H1 (cell line): ENCODE data around the gene NEURL4. TPM values are rescaled to one million over a fixed set of nuclear protein-coding genes. Genes with fewer than 3 reads are reported as not detected.

Source experiments
- CTCF ChIA-PET: fragments of 300-600 bp; sonication (Branson Sonifier 250); formaldehyde crosslinking; loops from one replicate; lab custom pipeline; 2021; ENCODE audit not compliant: partially characterized antibody; lab: Charles Lee
- POLR2A ChIA-PET: fragments of 300-600 bp; sonication (Branson Sonifier 250); formaldehyde crosslinking; loops from one replicate; lab custom pipeline; 2021; ENCODE audit warnings: inconsistent platforms; ENCODE audit not compliant: partially characterized antibody; lab: Charles Lee
- DNase-seq, 2 experiments: peaks; one replicate each; pipeline versions ENCODE4 v3.0.0 to v3.0.0-alpha.2; 2010 to 2022; ENCODE audit warnings: low spot score in 2 of 2, low read depth in 1 of 2, mixed read lengths in 1 of 2
- FAIRE-seq: peaks from 2 replicates; lab custom pipeline; 2011; peaks lifted over from hg19 to GRCh38; lab: Jason Lieb, UNC
- H2AFZ ChIP-seq: 2 replicates; pipeline ENCODE4 v1.8.1; 2012; ENCODE audit warnings: low read length, inconsistent platforms
- H2AK5ac ChIP-seq: 2 replicates; pipeline ENCODE4 v1.6.1; 2013; ENCODE audit warnings: low read depth, low read length
- H2BK120ac ChIP-seq: replicated peaks from 2 replicates; pipeline ENCODE3; 2013; ENCODE audit warnings: low read depth, low read length, inconsistent platforms
- H2BK12ac ChIP-seq: 2 replicates; pipeline ENCODE4 v1.6.1; 2013; ENCODE audit warnings: low read depth, low read length
- H2BK15ac ChIP-seq: 2 replicates; pipeline ENCODE4 v1.6.1; 2013; ENCODE audit warnings: low read length
- H2BK20ac ChIP-seq: 2 replicates; pipeline ENCODE4 v1.6.1; 2013; ENCODE audit warnings: low read length
- H2BK5ac ChIP-seq: 2 replicates; pipeline ENCODE4 v1.6.1; 2013; ENCODE audit warnings: low read depth, low read length
- H3K14ac ChIP-seq: 2 replicates; pipeline ENCODE4 v1.6.1; 2013; ENCODE audit warnings: inconsistent platforms; ENCODE audit not compliant: insufficient read length
- H3K18ac ChIP-seq: 2 replicates; pipeline ENCODE4 v1.6.1; 2013; ENCODE audit warnings: low read length; ENCODE audit errors: extremely low read depth
- H3K23ac ChIP-seq: 2 replicates; pipeline ENCODE4 v1.6.1; 2013; ENCODE audit warnings: inconsistent platforms; ENCODE audit not compliant: insufficient read length
- H3K23me2 ChIP-seq: 2 replicates; pipeline ENCODE4 v1.6.1; 2013; ENCODE audit warnings: low read depth, low read length
- H3K27ac ChIP-seq: 2 replicates; pipeline ENCODE4 v1.6.1; 2011; ENCODE audit warnings: low read depth, low read length, inconsistent platforms
- H3K27me3 ChIP-seq, 4 experiments: replicated peaks in 1 of 4; 1 replicate in 1 of 4; 2 replicates in 3 of 4; pipeline versions ENCODE4 v1.6.1 to v1.8.1; 2011 to 2013; ENCODE audit warnings: low read length in 3 of 4, mild to moderate bottlenecking in 3 of 4, inconsistent platforms in 2 of 4, mixed read lengths in 2 of 4, moderate library complexity in 1 of 4; ENCODE audit not compliant: control insufficient read depth in 3 of 4, insufficient read depth in 3 of 4; ENCODE audit errors: extremely low read depth in 1 of 4
- H3K36me3 ChIP-seq, 4 experiments: 2 replicates each; pipeline versions ENCODE4 v1.6.1 to v1.8.1; 2011 to 2013; ENCODE audit warnings: mild to moderate bottlenecking in 4 of 4, low read length in 3 of 4, moderate library complexity in 2 of 4, control low read depth in 1 of 4, inconsistent platforms in 1 of 4; ENCODE audit not compliant: insufficient read depth in 4 of 4, control insufficient read depth in 2 of 4
- H3K4ac ChIP-seq: replicated peaks from 2 replicates; pipeline ENCODE3; 2013; ENCODE audit warnings: low read length, low read depth, mixed read lengths, inconsistent platforms; ENCODE audit not compliant: insufficient read length
- H3K4me1 ChIP-seq, 4 experiments: replicated peaks in 1 of 4; 1 replicate in 1 of 4; 2 replicates in 3 of 4; pipeline versions ENCODE4 v1.6.1 to v1.8.1; 2011 to 2013; ENCODE audit warnings: low read length in 3 of 4, inconsistent platforms in 2 of 4, mixed read lengths in 1 of 4; ENCODE audit not compliant: insufficient read depth in 4 of 4, control insufficient read depth in 3 of 4
- H3K4me2 ChIP-seq, 2 experiments: 2 replicates each; pipeline versions ENCODE4 v1.6.1 to v1.8.1; 2011 to 2013; ENCODE audit warnings: low read depth in 2 of 2, low read length in 2 of 2, control low read depth in 1 of 2, inconsistent platforms in 1 of 2, mild to moderate bottlenecking in 1 of 2; ENCODE audit not compliant: insufficient read depth in 1 of 2
- H3K4me3 ChIP-seq, 4 experiments: fragments of 200-600, 300-600 bp in 1 of 4; sonication (generic), shearing (Covaris generic), sonication (Bioruptor Twin) in 1 of 4; 2 replicates each; pipeline versions ENCODE4 v1.5.1 to v1.8.1; 2011 to 2016; ENCODE audit warnings: low read length in 4 of 4, low read depth in 3 of 4, control low read depth in 2 of 4, inconsistent platforms in 2 of 4, mild to moderate bottlenecking in 2 of 4, mixed read lengths in 1 of 4, moderate library complexity in 1 of 4; ENCODE audit not compliant: insufficient read depth in 2 of 4; ENCODE audit errors: extremely low read depth in 1 of 4
- H3K56ac ChIP-seq: replicated peaks from 2 replicates; pipeline ENCODE3; 2013; ENCODE audit warnings: low read depth, mild to moderate bottlenecking, mixed read lengths, low read length, inconsistent platforms; ENCODE audit not compliant: insufficient read length
- H3K79me1 ChIP-seq: 2 replicates; pipeline ENCODE4 v1.6.1; 2013; ENCODE audit warnings: low read depth, low read length, control low read depth
- H3K79me2 ChIP-seq, 2 experiments: 2 replicates each; pipeline versions ENCODE4 v1.6.1 to v1.8.1; 2012 to 2013; ENCODE audit warnings: low read length in 2 of 2, mild to moderate bottlenecking in 2 of 2, inconsistent platforms in 1 of 2; ENCODE audit not compliant: insufficient read depth in 2 of 2, control insufficient read depth in 1 of 2
- H3K9ac ChIP-seq, 4 experiments: replicated peaks in 1 of 4; 1 replicate in 1 of 4; 2 replicates in 3 of 4; pipeline versions ENCODE4 v1.6.1 to v1.8.1; 2011 to 2013; ENCODE audit warnings: low read depth in 3 of 4, low read length in 3 of 4, control low read depth in 2 of 4, mild to moderate bottlenecking in 2 of 4, moderate library complexity in 2 of 4, inconsistent platforms in 1 of 4; ENCODE audit errors: extremely low read depth in 1 of 4
- H3K9me3 ChIP-seq, 2 experiments: 2 replicates each; pipeline versions ENCODE4 v1.6.1 to v1.8.1; 2012 to 2013; ENCODE audit warnings: mild to moderate bottlenecking in 2 of 2, moderate library complexity in 2 of 2, control low read depth in 1 of 2, inconsistent platforms in 1 of 2, low read depth in 1 of 2, low read length in 1 of 2, mixed read lengths in 1 of 2; ENCODE audit not compliant: insufficient read depth in 2 of 2
- H4K20me1 ChIP-seq, 2 experiments: replicated peaks in 1 of 2; 2 replicates each; pipeline versions ENCODE3 to v1.8.1; 2011 to 2013; ENCODE audit warnings: inconsistent platforms in 2 of 2, low read length in 2 of 2, mild to moderate bottlenecking in 1 of 2; ENCODE audit not compliant: insufficient read depth in 2 of 2, control insufficient read depth in 1 of 2
- H4K5ac ChIP-seq: 2 replicates; pipeline ENCODE4 v1.6.1; 2013; ENCODE audit warnings: low read length, low read depth, mixed read lengths, inconsistent platforms; ENCODE audit not compliant: insufficient read length
- H4K8ac ChIP-seq: 2 replicates; pipeline ENCODE4 v1.8.0; 2013; ENCODE audit warnings: mild to moderate bottlenecking, moderate library complexity, low read length, inconsistent platforms; ENCODE audit not compliant: insufficient read depth; ENCODE audit errors: extremely low read depth
- H4K91ac ChIP-seq: replicated peaks from 2 replicates; pipeline ENCODE3; 2013; ENCODE audit warnings: low read length, mixed read lengths, inconsistent platforms; ENCODE audit not compliant: insufficient read length
- CREB1 ChIP-seq: IDR thresholded peaks from 2 replicates; pipeline ENCODE4 v1.6.1; 2012; ENCODE audit warnings: inconsistent platforms
- RFX5 ChIP-seq: IDR thresholded peaks from 2 replicates; pipeline ENCODE4 v1.6.1; 2011; ENCODE audit warnings: low read depth, low read length, improper control_type of control experiment, borderline replicate concordance
- TAF7 ChIP-seq: optimal IDR thresholded peaks from 2 replicates; pipeline ENCODE3; 2011; ENCODE audit warnings: low read depth, mild to moderate bottlenecking, inconsistent platforms, low read length, moderate library complexity, borderline replicate concordance
- TBP ChIP-seq: IDR thresholded peaks from 2 replicates; pipeline ENCODE4 v1.6.1; 2011; ENCODE audit warnings: low read depth, low read length, improper control_type of control experiment
- TCF12 ChIP-seq: IDR thresholded peaks from 2 replicates; pipeline ENCODE4 v1.6.1; 2011; ENCODE audit warnings: low read depth, mild to moderate bottlenecking, low read length
- WGBS, 2 experiments: shearing (Covaris generic) in 1 of 2; methylation state at CpG; one replicate each; pipeline versions ENCODE4 v1.1.6 to v1.1.7; 2013 to 2015; ENCODE audit warnings: low lambda C conversion rate in 2 of 2, mixed read lengths in 2 of 2, inconsistent platforms in 1 of 2, low coverage in 1 of 2, missing lambda C conversion rate in 1 of 2; ENCODE audit not compliant: insufficient replicate concordance in 2 of 2, insufficient coverage in 1 of 2, insufficient read length in 1 of 2; ENCODE audit errors: extremely low coverage in 1 of 2, missing lambda C conversion rate in 1 of 2; 5-methylcytosine and 5-hydroxymethylcytosine counted together
- polyA plus RNA-seq, 7 experiments: library from polyadenylated mRNA; depleted of rRNA in 3 of 7; stranded (reverse) in 5 of 7; unstranded in 2 of 7; fragments of >200 nt in 5 of 7; fragments of 200-250 nt in 2 of 7; gene quantifications; 1 replicate in 5 of 7; 2 replicates in 1 of 7; 4 replicates in 1 of 7; pipeline versions ENCODE4 v1.2.1 to v1.2.3, GENCODE V29; 2011 to 2013; ENCODE audit warnings: missing spikeins in 2 of 7, mixed read lengths in 2 of 7
- total RNA-seq: library from RNA; stranded (reverse); fragmentation: NEBNext Ultra II Directional; extraction: Animal tissue kit (Norgen Biotek cat#: 25700); gene quantifications from 2 replicates; pipeline ENCODE4 v1.2.1, GENCODE V29; 2021

The NEURL4 gene
- total and polyA plus RNA-seq, 2 of the 8 experiments (the other 6 are each of a cell fraction or from before 2014, with no cell fraction given) = 29.6 to 46.8 TPM

- H3K27me3 ChIP-seq = no peaks in the 10 kb centered on the region
- H2BK120ac ChIP-seq = no peak overlapping the region
- H4K91ac ChIP-seq = no peak overlapping the region
- H3K79me1 ChIP-seq = 0 out of 2 replicates have a peak, but pooled peaks cover under 1% of the 10 kb centered on the region
- no peaks in the 10 kb centered on the region for H3K9me3 ChIP-seq
- no peak overlapping the region for H4K5ac ChIP-seq
- peaks cover 0 to 20% of the 10 kb centered on the region in 2 experiments for H4K20me1 ChIP-seq
- H3K9ac ChIP-seq = no peak overlapping the region
- no peak overlapping the region for H3K18ac ChIP-seq
- H2BK12ac ChIP-seq = no peak overlapping the region
- FAIRE-seq = no peak
- ChIA-PET CTCF (interaction anchor here (0.7 to 2.0 kb wide), 5 partner anchors 23 to 272 kb away, joined by 3 to 17 read pairs (median 3); no protein-coding TSS in a partner anchor), POLR2A (interaction anchor here (0.6 to 11.3 kb wide), 12 partner anchors 8 to 275 kb away, joined by 3 to 223 read pairs (median 4); partner anchors contain the start of genes ACAP1, CLDN7 and NEURL4)
- no peak overlapping the region for H3K56ac ChIP-seq
- no peak overlapping the region for H3K4me3 ChIP-seq
- no peak overlapping the region for H2BK15ac ChIP-seq
- DNase-seq = no peak
- H3K4ac ChIP-seq = no peak overlapping the region
- no peak overlapping the region for H2AK5ac ChIP-seq
- peak overlapping the region; percentile 16; the same call in 1 of the 2 replicates for H2BK5ac ChIP-seq
- WGBS, 2 experiments = 94% methylated on average over 12 of the region's 13 CpGs; no CpG with 5 or more reads in 1 of the 2 experiments
- H2AFZ ChIP-seq = no peak overlapping the region
- peaks cover 0 to 5% (median 3%) of the 10 kb centered on the region in 4 experiments; a peak in 4 of 7 replicates for H3K4me1 ChIP-seq
- H3K36me3 ChIP-seq = peaks cover 27 to 60% (median 43%) of the 10 kb centered on the region in 4 experiments
- H3K27ac ChIP-seq = no peak overlapping the region
- H3K79me2 ChIP-seq = peaks cover 0 to 8% of the 10 kb centered on the region in 2 experiments; a peak in 1 of 4 replicates
- H3K23me2 ChIP-seq = no peaks in the 10 kb centered on the region; the same call in 1 of the 2 replicates
- H3K14ac ChIP-seq = no peak overlapping the region
- H2BK20ac ChIP-seq = no peak overlapping the region
- no peak overlapping the region for H3K4me2 ChIP-seq
- H3K23ac ChIP-seq = no peak overlapping the region
- peak overlapping the region; percentile 42; the same call in 1 of the 2 replicates for H4K8ac ChIP-seq
- no peak for TF ChIP-seq CREB1
- no peak for TF ChIP-seq TBP
- no peak for TF ChIP-seq TAF7
- no peak for TF ChIP-seq TCF12
- no peak for TF ChIP-seq RFX5
Measured at GRCh38 chr17:7318121-7318860, 10.8 kb downstream of the NEURL4 start.
